Astrocyte (in vitro differentiated cells and primary cell): ENCODE results near the gene SMIM7. TPM values are rescaled to one million over a fixed set of nuclear protein-coding genes. Genes with fewer than 3 reads are reported as not detected.
A peak's percentile ranks its signal among the peaks of the same experiment; 100 is the strongest.

Source experiments
- DNase-seq: peaks from one replicate; pipeline ENCODE4 v3.0.0-alpha.2; 2010; ENCODE audit warnings: low read depth
- FAIRE-seq: peaks from 2 replicates; lab custom pipeline; 2011; peaks lifted over from hg19 to GRCh38; lab: Jason Lieb, UNC
- H2AFZ ChIP-seq: 2 replicates; pipeline ENCODE4 v1.6.0; 2012; ENCODE audit warnings: low read depth, low read length, inconsistent platforms
- H3K27ac ChIP-seq: 2 replicates; pipeline ENCODE4 v1.5.1; 2011; ENCODE audit warnings: low read depth, low read length, inconsistent platforms
- H3K27me3 ChIP-seq: 2 replicates; pipeline ENCODE4 v1.6.0; 2011; ENCODE audit warnings: low read length, inconsistent platforms; ENCODE audit not compliant: insufficient read depth
- H3K36me3 ChIP-seq: 2 replicates; pipeline ENCODE4 v1.5.1; 2011; ENCODE audit warnings: low read length, inconsistent platforms; ENCODE audit not compliant: insufficient read depth
- H3K4me1 ChIP-seq: 2 replicates; pipeline ENCODE4 v1.5.1; 2011; ENCODE audit warnings: low read length, inconsistent platforms; ENCODE audit not compliant: insufficient read depth
- H3K4me2 ChIP-seq: 2 replicates; pipeline ENCODE4 v1.6.0; 2012; ENCODE audit warnings: low read length, inconsistent platforms
- H3K4me3 ChIP-seq: 2 replicates; pipeline ENCODE4 v1.5.1; 2011; ENCODE audit warnings: low read depth, mild to moderate bottlenecking, low read length, inconsistent platforms; ENCODE audit not compliant: insufficient read depth
- H3K79me2 ChIP-seq: 2 replicates; pipeline ENCODE4 v1.6.0; 2012; ENCODE audit warnings: mild to moderate bottlenecking, low read length, inconsistent platforms; ENCODE audit not compliant: insufficient read depth
- H3K9ac ChIP-seq: 2 replicates; pipeline ENCODE4 v1.6.0; 2012; ENCODE audit warnings: mild to moderate bottlenecking, low read length, inconsistent platforms
- H3K9me3 ChIP-seq: 2 replicates; pipeline ENCODE4 v1.5.1; 2012; ENCODE audit warnings: low read depth, mild to moderate bottlenecking, low read length, inconsistent platforms; ENCODE audit not compliant: insufficient read depth
- H4K20me1 ChIP-seq: 2 replicates; pipeline ENCODE4 v1.6.0; 2012; ENCODE audit warnings: low read length, inconsistent platforms; ENCODE audit not compliant: insufficient read depth
- H3K27ac Mint-ChIP-seq: one replicate; pipeline ENCODE4 v1.8.0; 2021; ENCODE audit warnings: mild to moderate bottlenecking, mixed read lengths; ENCODE audit not compliant: unreplicated experiment
- H3K27me3 Mint-ChIP-seq: one replicate; pipeline ENCODE4 v1.8.0; 2021; ENCODE audit warnings: low read depth, mixed read lengths; ENCODE audit not compliant: unreplicated experiment
- H3K36me3 Mint-ChIP-seq: one replicate; pipeline ENCODE4 v1.8.0; 2021; ENCODE audit warnings: low read depth, mixed read lengths; ENCODE audit not compliant: unreplicated experiment
- H3K4me1 Mint-ChIP-seq: one replicate; pipeline ENCODE4 v1.8.0; 2021; ENCODE audit warnings: low read depth, mixed read lengths; ENCODE audit not compliant: unreplicated experiment
- H3K4me3 Mint-ChIP-seq: one replicate; pipeline ENCODE4 v1.8.0; 2021; ENCODE audit warnings: mild to moderate bottlenecking, moderate library complexity, mixed read lengths; ENCODE audit not compliant: unreplicated experiment
- H3K9me3 Mint-ChIP-seq: one replicate; pipeline ENCODE4 v1.8.0; 2021; ENCODE audit warnings: mild to moderate bottlenecking, mixed read lengths; ENCODE audit not compliant: unreplicated experiment
- CTCF ChIP-seq: IDR thresholded peaks from 2 replicates; pipeline ENCODE4 v1.5.1; 2011; ENCODE audit warnings: low read depth, mild to moderate bottlenecking, inconsistent platforms, low read length, moderate library complexity; ENCODE audit not compliant: insufficient read depth
- EZH2 ChIP-seq: IDR thresholded peaks from 2 replicates; pipeline ENCODE4 v1.6.1; 2012; ENCODE audit warnings: mild to moderate bottlenecking, low read length, inconsistent platforms; ENCODE audit not compliant: insufficient read depth
- total RNA-seq: library from RNA; stranded (reverse); gene quantifications from 2 replicates; pipeline ENCODE4 v1.2.1, GENCODE V29; 2021

The SMIM7 gene
- total RNA-seq, 1 donor from 2014 or later: 45.3 TPM

- FAIRE-seq (no peak), DNase-seq (no peak)
- no peak overlapping the region for H3K4me3 ChIP-seq
- Mint-ChIP-seq H3K9me3 (no peaks in the 10 kb centered on the region), H3K36me3 (no peaks in the 10 kb centered on the region), H3K27me3 (no peaks in the 10 kb centered on the region), H3K4me1 (peaks cover 16% of the 10 kb centered on the region), H3K4me3 (no peak overlapping the region), H3K27ac (peak overlapping the region; percentile 62)
- H2AFZ ChIP-seq: no peak overlapping the region
- no peak overlapping the region for H3K4me2 ChIP-seq
- H3K9me3 ChIP-seq: no peaks in the 10 kb centered on the region
- peaks cover 100% of the 10 kb centered on the region for H3K79me2 ChIP-seq
- H3K9ac ChIP-seq: no peak overlapping the region
- no peaks in the 10 kb centered on the region for H3K36me3 ChIP-seq
- no peaks in the 10 kb centered on the region for H3K27me3 ChIP-seq
- H4K20me1 ChIP-seq: peaks cover 100% of the 10 kb centered on the region
- H3K27ac ChIP-seq: no peak overlapping the region
- H3K4me1 ChIP-seq: peaks cover 4% of the 10 kb centered on the region
- no peak for TF ChIP-seq EZH2
- TF ChIP-seq CTCF: no peak
Measured at GRCh38 chr19:16614941-16615340, 45.0 kb downstream of the SMIM7 start.

GRCh38 chr19:16613841-16614240 is 46.1 kb downstream of the SMIM7 start:
- Mint-ChIP-seq H3K27me3 (no peaks in the 10 kb centered on the region), H3K4me1 (peaks cover 16% of the 10 kb centered on the region), H3K4me3 (no peak overlapping the region), H3K36me3 (no peaks in the 10 kb centered on the region), H3K9me3 (no peaks in the 10 kb centered on the region), H3K27ac (no peak overlapping the region)
- Histone ChIP-seq H3K4me2 (no peak overlapping the region), H3K9me3 (no peaks in the 10 kb centered on the region), H2AFZ (no peak overlapping the region), H3K27me3 (no peaks in the 10 kb centered on the region), H3K4me3 (no peak overlapping the region), H3K9ac (no peak overlapping the region), H3K79me2 (peaks cover 100% of the 10 kb centered on the region), H3K27ac (no peak overlapping the region), H4K20me1 (peaks cover 100% of the 10 kb centered on the region), H3K36me3 (no peaks in the 10 kb centered on the region), H3K4me1 (no peaks in the 10 kb centered on the region)
- DNase-seq: no peak
- FAIRE-seq: no peak
- TF ChIP-seq CTCF (no peak), EZH2 (no peak)

- Histone ChIP-seq H3K27ac (no peak overlapping the region), H3K27me3 (no peaks in the 10 kb centered on the region), H3K79me2 (peaks cover 100% of the 10 kb centered on the region), H3K4me2 (no peak overlapping the region), H3K9ac (no peak overlapping the region), H4K20me1 (peaks cover 100% of the 10 kb centered on the region), H3K9me3 (no peaks in the 10 kb centered on the region), H3K36me3 (no peaks in the 10 kb centered on the region), H2AFZ (no peak overlapping the region), H3K4me1 (no peaks in the 10 kb centered on the region), H3K4me3 (no peak overlapping the region)
- H3K27ac Mint-ChIP-seq: no peak overlapping the region
- no peak for FAIRE-seq
- no peak overlapping the region for H3K4me3 Mint-ChIP-seq
- TF ChIP-seq CTCF: no peak
- TF ChIP-seq EZH2: no peak
- peaks cover 20% of the 10 kb centered on the region for H3K4me1 Mint-ChIP-seq
- no peaks in the 10 kb centered on the region for H3K27me3 Mint-ChIP-seq
- no peaks in the 10 kb centered on the region for H3K36me3 Mint-ChIP-seq
- DNase-seq: no peak
- no peaks in the 10 kb centered on the region for H3K9me3 Mint-ChIP-seq
Measured at GRCh38 chr19:16612636-16613035, 47.3 kb downstream of the SMIM7 start.
